Neutrophil (primary cell): ENCODE results near the gene DTNA.

ENCODE experiments used
- H3K27ac ChIP-seq: fragments of 200-600 bp; sonication (generic); 2 replicates; pipeline ENCODE4 v1.5.1; 2016; ENCODE audit warnings: mild to moderate bottlenecking, moderate library complexity
- H3K27me3 ChIP-seq: fragments of 200-600 bp; sonication (generic); 2 replicates; pipeline ENCODE4 v1.6.0; 2016; ENCODE audit warnings: mild to moderate bottlenecking
- H3K36me3 ChIP-seq: fragments of 200-600 bp; sonication (generic); 2 replicates; pipeline ENCODE4 v1.5.1; 2017
- H3K4me1 ChIP-seq, 2 experiments: fragments of 200-600 bp in 1 of 2; sonication (generic) in 1 of 2; 1 replicate in 1 of 2; 2 replicates in 1 of 2; pipeline versions ENCODE4 v1.5.1 to v1.6.1; 2013 to 2016; ENCODE audit warnings: low read depth in 1 of 2, low read length in 1 of 2, mild to moderate bottlenecking in 1 of 2, moderate library complexity in 1 of 2; ENCODE audit not compliant: control insufficient read depth in 1 of 2, insufficient read depth in 1 of 2
- H3K4me3 ChIP-seq, 2 experiments: fragments of 200-600 bp in 1 of 2; sonication (generic) in 1 of 2; 1 replicate in 1 of 2; 2 replicates in 1 of 2; pipeline ENCODE4 v1.5.1; 2013 to 2016; ENCODE audit warnings: low read depth in 1 of 2, low read length in 1 of 2, mild to moderate bottlenecking in 1 of 2, moderate library complexity in 1 of 2
- H3K9me3 ChIP-seq: fragments of 200-600 bp; sonication (generic); 2 replicates; pipeline ENCODE4 v1.5.1; 2016
- CTCF ChIP-seq: fragments of 200-600 bp; sonication (generic); IDR thresholded peaks from 2 replicates; pipeline ENCODE4 v1.5.1; 2016; ENCODE audit warnings: antibody characterized with exemption

Gene DTNA

DNA sequence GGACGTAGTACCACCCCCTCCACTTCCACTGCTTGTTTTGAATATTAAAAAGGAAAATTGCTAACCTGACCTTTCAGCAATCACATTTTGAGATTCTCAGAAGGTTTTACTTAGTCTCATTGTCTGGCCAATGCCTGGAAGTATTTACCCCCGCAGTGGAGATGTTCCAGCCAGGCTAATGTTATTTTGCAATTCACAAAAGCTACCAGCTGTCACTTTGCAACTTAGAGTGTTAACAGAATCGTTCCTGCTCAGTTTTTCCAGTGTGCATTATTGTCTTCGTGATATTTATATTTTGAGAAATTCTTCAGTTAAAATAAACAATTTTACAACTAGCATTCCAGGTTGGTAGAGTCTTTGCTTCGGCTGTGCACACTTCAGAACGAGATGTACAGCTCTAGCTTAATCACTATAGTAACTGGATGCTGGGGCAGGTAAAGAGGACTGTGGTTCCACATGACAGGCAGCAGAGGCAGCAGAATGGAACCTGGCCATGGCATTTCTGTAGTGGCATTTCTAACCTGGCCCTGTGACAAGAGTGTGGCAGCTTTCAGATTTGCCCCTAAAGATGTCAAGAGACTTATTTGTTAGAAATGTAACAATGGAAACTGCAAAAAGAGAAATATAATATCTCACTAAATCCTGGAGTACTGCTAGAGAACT lies 85.1 kb downstream of the DTNA start:
- Histone ChIP-seq H3K27ac (no peak overlapping the region), H3K36me3 (no peaks in the 10 kb centered on the region), H3K9me3 (no peaks in the 10 kb centered on the region), H3K27me3 (no peaks in the 10 kb centered on the region), H3K4me1 (no peaks in the 10 kb centered on the region), H3K4me3 (no peak overlapping the region)
- no peak for TF ChIP-seq CTCF

DNA sequence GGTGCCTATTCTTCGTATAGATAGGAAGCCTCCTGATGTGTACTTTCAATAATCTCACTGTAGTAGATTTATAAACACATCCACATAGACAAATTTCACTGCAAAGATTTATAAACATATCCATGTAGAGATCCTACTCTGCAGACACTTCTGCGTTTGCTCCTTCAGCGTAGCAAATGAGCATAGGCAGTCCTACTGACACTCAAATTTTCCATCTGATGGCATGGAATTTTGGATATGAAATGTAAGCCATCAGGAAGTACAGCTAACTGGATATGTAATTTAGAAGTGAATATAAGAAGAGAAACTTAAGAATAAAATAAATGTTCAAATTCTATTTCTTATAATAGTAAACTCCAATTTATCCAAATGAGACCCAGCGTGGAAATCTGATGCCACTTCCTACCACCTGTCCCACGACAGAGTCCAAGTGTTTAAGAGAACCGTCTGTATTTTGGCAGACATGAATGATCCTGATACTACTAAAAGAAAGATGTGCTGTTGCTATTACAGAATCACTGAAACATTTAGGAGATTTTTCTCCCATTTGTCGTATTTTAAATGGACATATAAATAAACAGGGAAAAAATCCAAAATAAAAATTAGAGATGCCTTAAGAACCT lies 86.0 kb downstream of the DTNA start:
- Histone ChIP-seq H3K36me3 (no peaks in the 10 kb centered on the region), H3K27ac (no peak overlapping the region), H3K27me3 (no peaks in the 10 kb centered on the region), H3K9me3 (no peaks in the 10 kb centered on the region), H3K4me3 (no peak overlapping the region), H3K4me1 (no peaks in the 10 kb centered on the region)
- no peak for TF ChIP-seq CTCF

- H3K4me1 ChIP-seq, result no peaks in the 10 kb centered on the region
- H3K36me3 ChIP-seq, result no peaks in the 10 kb centered on the region
- no peaks in the 10 kb centered on the region for H3K27me3 ChIP-seq
- H3K4me3 ChIP-seq, result no peak overlapping the region
- no peak overlapping the region for H3K27ac ChIP-seq
- TF ChIP-seq CTCF, result no peak
- no peaks in the 10 kb centered on the region for H3K9me3 ChIP-seq
These were observed 89.2 kb downstream of the DTNA start for GRCh38 chr18:34799291-34799690.

GRCh38 chr18:34800381-34800780 lies 90.3 kb downstream of the DTNA start:
- Histone ChIP-seq H3K27ac (no peak overlapping the region), H3K9me3 (no peaks in the 10 kb centered on the region), H3K4me1 (no peaks in the 10 kb centered on the region), H3K4me3 (no peak overlapping the region), H3K27me3 (no peaks in the 10 kb centered on the region), H3K36me3 (no peaks in the 10 kb centered on the region)
- no peak for TF ChIP-seq CTCF

- Histone ChIP-seq H3K27ac (no peak overlapping the region), H3K4me1 (no peaks in the 10 kb centered on the region), H3K27me3 (no peaks in the 10 kb centered on the region), H3K9me3 (no peaks in the 10 kb centered on the region), H3K4me3 (no peak overlapping the region), H3K36me3 (no peaks in the 10 kb centered on the region)
- no peak for TF ChIP-seq CTCF
These were observed 91.7 kb downstream of the DTNA start for GRCh38 chr18:34801774-34802173.
